Mesenchymal stem cell (in vitro differentiated cells and primary cell): ENCODE measurements around the gene ARID4B.
"Not testable (repeated sequence)": the region's sequence is repeated elsewhere in the genome, so short reads cannot be mapped to it uniquely, and the experiment has no call there.

Experiments used
- DNase-seq: peaks from one replicate; pipeline ENCODE4 v3.0.0-alpha.2; 2013
- H2AFZ ChIP-seq: one replicate; pipeline ENCODE4 v1.6.1; 2013; ENCODE audit warnings: low read depth, mild to moderate bottlenecking, control low read depth, inconsistent platforms, low read length, moderate library complexity
- H2AK5ac ChIP-seq: 2 replicates; pipeline ENCODE4 v1.6.1; 2013; ENCODE audit warnings: low read length, moderate library complexity, mild to moderate bottlenecking, inconsistent platforms; ENCODE audit not compliant: severe bottlenecking
- H2BK120ac ChIP-seq: one replicate; pipeline ENCODE4 v1.6.1; 2013; ENCODE audit warnings: low read depth, mild to moderate bottlenecking, inconsistent platforms, low read length, moderate library complexity
- H2BK12ac ChIP-seq, 2 experiments: one replicate each; pipeline ENCODE4 v1.6.1; 2013; ENCODE audit warnings: inconsistent platforms in 2 of 2, low read length in 2 of 2, mild to moderate bottlenecking in 2 of 2, moderate library complexity in 2 of 2, control low read depth in 1 of 2
- H2BK15ac ChIP-seq: one replicate; pipeline ENCODE4 v1.6.1; 2013; ENCODE audit warnings: mild to moderate bottlenecking, low read depth, inconsistent platforms; ENCODE audit not compliant: poor library complexity, severe bottlenecking
- H2BK5ac ChIP-seq: 2 replicates; pipeline ENCODE4 v1.6.1; 2013; ENCODE audit warnings: low read depth, mild to moderate bottlenecking, low read length, control low read depth, inconsistent platforms; ENCODE audit not compliant: poor library complexity, severe bottlenecking
- H3K14ac ChIP-seq, 2 experiments: one replicate each; pipeline ENCODE4 v1.6.1; 2013; ENCODE audit warnings: inconsistent platforms in 2 of 2, low read length in 2 of 2, control low read depth in 1 of 2, mild to moderate bottlenecking in 1 of 2, moderate library complexity in 1 of 2
- H3K18ac ChIP-seq, 2 experiments: one replicate each; pipeline ENCODE4 v1.6.1; 2013; ENCODE audit warnings: inconsistent platforms in 2 of 2, low read length in 2 of 2, control low read depth in 1 of 2, low read depth in 1 of 2, mild to moderate bottlenecking in 1 of 2
- H3K23ac ChIP-seq, 2 experiments: one replicate each; pipeline ENCODE4 v1.6.1; 2013; ENCODE audit warnings: inconsistent platforms in 2 of 2, low read length in 2 of 2, mild to moderate bottlenecking in 2 of 2, moderate library complexity in 2 of 2, control low read depth in 1 of 2
- H3K27ac ChIP-seq: 2 replicates; pipeline ENCODE4 v1.5.1; 2013; ENCODE audit warnings: mild to moderate bottlenecking, moderate library complexity, low read length, control low read depth, inconsistent platforms; ENCODE audit not compliant: poor library complexity, severe bottlenecking
- H3K27me3 ChIP-seq, 2 experiments: 2 replicates each; pipeline versions ENCODE4 v1.6.1 to v1.7.0; 2013; ENCODE audit warnings: low read length in 2 of 2, mild to moderate bottlenecking in 2 of 2, moderate library complexity in 2 of 2, control low read depth in 1 of 2, inconsistent platforms in 1 of 2; ENCODE audit not compliant: control insufficient read depth in 1 of 2, insufficient read depth in 1 of 2
- H3K36me3 ChIP-seq, 2 experiments: 2 replicates each; pipeline versions ENCODE4 v1.6.1 to v1.7.0; 2013; ENCODE audit warnings: low read length in 2 of 2, control low read depth in 1 of 2, inconsistent platforms in 1 of 2, low read depth in 1 of 2, mild to moderate bottlenecking in 1 of 2; ENCODE audit not compliant: insufficient read depth in 2 of 2, control insufficient read depth in 1 of 2
- H3K4ac ChIP-seq, 2 experiments: one replicate each; pipeline ENCODE4 v1.6.1; 2013; ENCODE audit warnings: inconsistent platforms in 2 of 2, low read length in 2 of 2, mild to moderate bottlenecking in 2 of 2, moderate library complexity in 2 of 2, control low read depth in 1 of 2, low read depth in 1 of 2
- H3K4me1 ChIP-seq: 2 replicates; pipeline ENCODE4 v1.6.1; 2013; ENCODE audit warnings: low read depth, low read length, control low read depth; ENCODE audit not compliant: control insufficient read depth, insufficient read depth
- H3K4me2 ChIP-seq: 2 replicates; pipeline ENCODE4 v1.6.1; 2013; ENCODE audit warnings: low read length, mild to moderate bottlenecking, inconsistent platforms; ENCODE audit not compliant: poor library complexity, severe bottlenecking
- H3K4me3 ChIP-seq, 2 experiments: 2 replicates each; pipeline versions ENCODE4 v1.5.1 to v1.7.0; 2013; ENCODE audit warnings: low read length in 2 of 2, mild to moderate bottlenecking in 2 of 2, control low read depth in 1 of 2, low read depth in 1 of 2; ENCODE audit not compliant: insufficient read depth in 1 of 2
- H3K79me1 ChIP-seq: replicated peaks from 2 replicates; pipeline ENCODE4 v1.6.1; 2013; ENCODE audit warnings: mild to moderate bottlenecking, control low read depth, low read length, inconsistent platforms; ENCODE audit not compliant: poor library complexity, severe bottlenecking
- H3K9ac ChIP-seq: 2 replicates; pipeline ENCODE4 v1.7.0; 2013; ENCODE audit warnings: mild to moderate bottlenecking, low read length, moderate library complexity
- H3K9me3 ChIP-seq: 2 replicates; pipeline ENCODE4 v1.7.0; 2013; ENCODE audit warnings: mild to moderate bottlenecking, low read length; ENCODE audit not compliant: control insufficient read depth
- H4K8ac ChIP-seq: one replicate; pipeline ENCODE4 v1.6.1; 2013; ENCODE audit warnings: inconsistent platforms, mild to moderate bottlenecking, low read length, moderate library complexity
- H4K91ac ChIP-seq: one replicate; pipeline ENCODE4 v1.6.1; 2013; ENCODE audit warnings: mild to moderate bottlenecking, low read length, inconsistent platforms
- WGBS: methylation state at CpG from one replicate; pipeline ENCODE4 v1.1.7; 2013; ENCODE audit warnings: mixed read lengths; 5-methylcytosine and 5-hydroxymethylcytosine counted together

The ARID4B gene

GRCh38 chr1:235215453-235215852 is 112.5 kb downstream of the ARID4B start:
- H3K27ac ChIP-seq, result no peak overlapping the region
- H4K8ac ChIP-seq, result no peak overlapping the region
- no peak overlapping the region for H2AK5ac ChIP-seq
- DNase-seq, result no peak
- H2BK15ac ChIP-seq, result no peak overlapping the region
- no CpG with 5 or more reads among the region's 1 CpG for whole genome bisulfite sequencing
- H3K9ac ChIP-seq, result no peak overlapping the region
- no peak overlapping the region for H2BK5ac ChIP-seq
- no peaks in the 10 kb centered on the region for H3K27me3 ChIP-seq
- peaks cover 12 to 56% of the 10 kb centered on the region in 2 experiments for H3K36me3 ChIP-seq
- no peak overlapping the region for H3K23ac ChIP-seq
- H2AFZ ChIP-seq, result no peak overlapping the region
- no peaks in the 10 kb centered on the region for H3K4me1 ChIP-seq
- no peak overlapping the region for H2BK12ac ChIP-seq
- H3K4me3 ChIP-seq, result no peak overlapping the region
- H2BK120ac ChIP-seq, result no peak overlapping the region
- H3K4me2 ChIP-seq, result no peak overlapping the region
- H3K14ac ChIP-seq, result no peak overlapping the region
- no peak overlapping the region for H3K4ac ChIP-seq
- H3K9me3 ChIP-seq, result no peaks in the 10 kb centered on the region
- H4K91ac ChIP-seq, result no peak overlapping the region
- H3K79me1 ChIP-seq, result peaks cover 9% of the 10 kb centered on the region
- no peak overlapping the region for H3K18ac ChIP-seq

- H3K36me3 ChIP-seq, result peaks cover 14 to 56% of the 10 kb centered on the region in 2 experiments
- 98% methylated on average over 2 of the region's 2 CpGs for WGBS
- not testable (repeated sequence) for H3K27ac ChIP-seq, H4K8ac ChIP-seq, H2BK12ac ChIP-seq, H3K4me3 ChIP-seq, H3K79me1 ChIP-seq, H2BK15ac ChIP-seq, DNase-seq, H2AK5ac ChIP-seq, H3K9ac ChIP-seq, H3K9me3 ChIP-seq, H3K23ac ChIP-seq, H3K14ac ChIP-seq, H3K4me1 ChIP-seq, H3K4ac ChIP-seq, H2BK120ac ChIP-seq, H3K18ac ChIP-seq, H3K4me2 ChIP-seq, H4K91ac ChIP-seq, H2AFZ ChIP-seq, H2BK5ac ChIP-seq, H3K27me3 ChIP-seq
Observed at GRCh38 chr1:235214962-235215361, 113.0 kb downstream of the ARID4B start.

DNA sequence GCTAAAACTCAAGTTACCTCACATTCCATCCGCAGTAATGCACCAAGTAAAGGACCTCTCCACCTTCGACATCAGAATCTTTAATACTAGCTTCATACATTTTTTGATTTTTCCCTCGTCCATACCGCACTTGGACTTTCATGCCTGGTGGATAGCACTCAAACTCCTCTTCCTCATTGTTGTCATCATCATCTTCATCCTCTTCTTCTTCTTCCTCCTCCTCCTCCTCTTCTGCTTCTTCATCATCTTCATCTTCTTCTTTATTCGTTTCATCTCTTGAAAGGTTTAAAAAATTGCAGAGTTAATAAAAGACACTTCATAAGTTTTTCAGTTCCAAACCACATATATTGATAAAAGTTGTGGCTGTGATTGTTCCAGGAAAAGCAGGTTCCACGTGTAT is 114.2 kb downstream of the ARID4B start:
- Histone ChIP-seq H3K9me3 (no peaks in the 10 kb centered on the region), H2BK12ac (no peak overlapping the region), H3K4ac (no peak overlapping the region), H3K4me2 (no peak overlapping the region), H2AFZ (no peak overlapping the region), H3K9ac (no peak overlapping the region), H3K27ac (no peak overlapping the region), H3K14ac (no peak overlapping the region), H4K91ac (no peak overlapping the region), H3K4me3 (no peak overlapping the region), H3K79me1 (peaks cover 12% of the 10 kb centered on the region), H3K27me3 (no peaks in the 10 kb centered on the region), H3K23ac (no peak overlapping the region), H2BK120ac (no peak overlapping the region), H3K18ac (no peak overlapping the region), H4K8ac (no peak overlapping the region), H2AK5ac (no peak overlapping the region), H2BK5ac (no peak overlapping the region), H3K4me1 (no peaks in the 10 kb centered on the region), H2BK15ac (no peak overlapping the region), H3K36me3 (peaks cover 20 to 53% of the 10 kb centered on the region in 2 experiments)
- 97% methylated on average over 4 of the region's 6 CpGs for WGBS
- no peak for DNase-seq

- peaks cover 15% of the 10 kb centered on the region for H3K79me1 ChIP-seq
- no peak overlapping the region for H3K27ac ChIP-seq
- H3K9me3 ChIP-seq, result no peaks in the 10 kb centered on the region
- no peak overlapping the region for H3K9ac ChIP-seq
- H2BK5ac ChIP-seq, result no peak overlapping the region
- no peaks in the 10 kb centered on the region for H3K4me1 ChIP-seq
- H3K4me3 ChIP-seq, result no peak overlapping the region
- no peak overlapping the region for H3K23ac ChIP-seq
- H3K36me3 ChIP-seq, result peaks cover 19 to 68% of the 10 kb centered on the region in 2 experiments
- H2AFZ ChIP-seq, result no peak overlapping the region
- no peak overlapping the region for H3K4me2 ChIP-seq
- no peak overlapping the region for H2BK12ac ChIP-seq
- H3K18ac ChIP-seq, result no peak overlapping the region
- H3K14ac ChIP-seq, result no peak overlapping the region
- H3K27me3 ChIP-seq, result no peaks in the 10 kb centered on the region
- no peak overlapping the region for H2AK5ac ChIP-seq
- no peak overlapping the region for H4K8ac ChIP-seq
- H3K4ac ChIP-seq, result no peak overlapping the region
- no peak overlapping the region for H4K91ac ChIP-seq
- no peak for DNase-seq
- no peak overlapping the region for H2BK120ac ChIP-seq
- H2BK15ac ChIP-seq, result no peak overlapping the region
- whole genome bisulfite sequencing, result 100% methylated on average over 2 of the region's 3 CpGs
Observed at GRCh38 chr1:235211517-235211916, 116.5 kb downstream of the ARID4B start.
